Measurements from ENCODE around the gene DRC7.

GRCh38 chr16:57752203-57752580 lies 57.6 kb downstream of the DRC7 start:
- no peak for TF ChIP-seq CTCF (IDR thresholded peaks at IDR 0.05 in 8 of 11, conservative IDR thresholded peaks at IDR 0.05 in 3 of 11)
- no peak for TF ChIP-seq POLR2A (IDR thresholded peaks at IDR 0.05)

All from spleen (tissue), 7 donors.